COR-L47 (cell line): ENCODE results near the gene CIB1.
A peak's percentile ranks its signal among the peaks of the same experiment; 100 is the strongest.
"Not testable (repeated sequence)": the region's sequence is repeated elsewhere in the genome, so short reads cannot be mapped to it uniquely, and the experiment has no call there.

Experiments used
- DNase-seq: peaks from one replicate; lab custom pipeline; 2025; lab: John Stamatoyannopoulos, UW

Gene CIB1

GRCh38 chr15:90233387-90234095 is at the start of gene CIB1:
Gene CIB1, minus strand, starts transcription at chr15:90233941. Its CDS starts 56 bp downstream, at chr15:90233885.
- peak; percentile 92 for DNase-seq

- DNase-seq = not testable (repeated sequence)
These were observed 47.9 kb upstream of the CIB1 start for GRCh38 chr15:90281637-90282036.

GRCh38 chr15:90280743-90281142 is 47.0 kb upstream of the CIB1 start:
- not testable (repeated sequence) for DNase-seq

- not testable (repeated sequence) for DNase-seq
These were observed 44.7 kb upstream of the CIB1 start for GRCh38 chr15:90278467-90278866.

- no peak for DNase-seq
These were observed 37.9 kb upstream of the CIB1 start for GRCh38 chr15:90271459-90272166.

- DNase-seq = no peak
These were observed 36.9 kb upstream of the CIB1 start for GRCh38 chr15:90270502-90271150.

- DNase-seq = no peak
These were observed 34.7 kb upstream of the CIB1 start for GRCh38 chr15:90268415-90268814.

GRCh38 chr15:90266485-90266884 is 32.7 kb upstream of the CIB1 start:
- peak; percentile 8 for DNase-seq

- DNase-seq = peak; percentile 42
These were observed 32.3 kb upstream of the CIB1 start for GRCh38 chr15:90266061-90266431.

- peak; percentile 82 for DNase-seq
These were observed 31.7 kb upstream of the CIB1 start, which contains the start of gene NGRN for GRCh38 chr15:90265271-90266060. Gene NGRN, plus strand, starts transcription at chr15:90265672. Its CDS starts 41 bp downstream, at chr15:90265713.

- no peak for DNase-seq
These were observed 30.9 kb upstream of the CIB1 start for GRCh38 chr15:90264671-90265070.

GRCh38 chr15:90262426-90262825 is 28.7 kb upstream of the CIB1 start:
- no peak for DNase-seq

GRCh38 chr15:90261811-90262210 is 28.1 kb upstream of the CIB1 start:
- no peak for DNase-seq

- not testable (repeated sequence) for DNase-seq
These were observed 27.0 kb upstream of the CIB1 start for GRCh38 chr15:90260731-90261130.

- no peak for DNase-seq
These were observed 25.8 kb upstream of the CIB1 start for GRCh38 chr15:90259524-90259923.

- DNase-seq = no peak
These were observed 24.0 kb upstream of the CIB1 start for GRCh38 chr15:90257776-90258175.

GRCh38 chr15:90249203-90249863 is 15.6 kb upstream of the CIB1 start, which contains the start of gene TTLL13:
Gene TTLL13, plus strand, starts transcription at chr15:90249556. Its CDS starts 1,075 bp downstream, at chr15:90250631.
- peak; percentile 89 for DNase-seq

- DNase-seq = no peak
These were observed 15.1 kb upstream of the CIB1 start for GRCh38 chr15:90248789-90249202.

- no peak for DNase-seq
These were observed 10.3 kb upstream of the CIB1 start for GRCh38 chr15:90243943-90244639.

GRCh38 chr15:90241343-90242192 is 7.8 kb upstream of the CIB1 start:
- no peak for DNase-seq
